ENCODE data around the gene CPEB4. TPM values are rescaled to one million over a fixed set of nuclear protein-coding genes. Genes with fewer than 3 reads are reported as not detected.

The CPEB4 gene
- total RNA-seq, 1 experiment from 2014 or later, result 15.4 TPM

- H3K9me3 ChIP-seq (ENCODE audit: insufficient read depth, low read depth), result no peaks in the 10 kb centered on the region
- H3F3A ChIP-seq (ENCODE audit: insufficient read depth, low read depth), result peaks cover 15% of the 10 kb centered on the region; the same call in 1 of the 2 replicates
- CTCF ChIA-PET, result no interaction called here
- H3K27ac ChIP-seq, result peak overlapping the region; percentile 86; the same call in 1 of the 2 replicates
- BruUV-seq (replicated peaks), result no TSS peak
- H3K9me2 ChIP-seq (ENCODE audit: insufficient read depth), result no peaks in the 10 kb centered on the region
- no peaks in the 10 kb centered on the region for H4K20me1 ChIP-seq (ENCODE audit: insufficient read depth)
- TF ChIP-seq EZH2 (IDR thresholded peaks at IDR 0.05; ENCODE audit: low read depth) (no peak), CTCF (conservative IDR thresholded peaks at IDR 0.05) (no peak)
- H3K4me1 ChIP-seq (replicated peaks; ENCODE audit: insufficient read depth), result peaks cover 29% of the 10 kb centered on the region
- POLR2A ChIA-PET (ENCODE audit: unreplicated experiment), result interaction anchor here (0.7 kb wide), 1 partner anchor 18 kb away, joined by 6 read pairs; no protein-coding TSS in a partner anchor
- intact Hi-C loops (cut with micrococcal nuclease; ENCODE audit: unreplicated experiment), result no loop called here
- no peaks in the 10 kb centered on the region for H3K27me3 ChIP-seq (ENCODE audit: insufficient read depth, low read depth)
- peaks cover 28% of the 10 kb centered on the region for H3K79me2 ChIP-seq (ENCODE audit: low read depth)
- H3K4me3 ChIP-seq, result no peak overlapping the region
- H3K36me3 ChIP-seq (ENCODE audit: low read depth), result peaks cover 16% of the 10 kb centered on the region; the same call in 1 of the 2 replicates
- no peak for DNase-seq
- no peak overlapping the region for H2AFZ ChIP-seq
- 0 out of 2 replicates have a peak overlapping the region, but pooled peaks have one; percentile 97 for H3K4me2 ChIP-seq
Measured at GRCh38 chr5:173920866-173921555, 32.9 kb downstream of the CPEB4 start.

- peaks cover 28% of the 10 kb centered on the region for H3K79me2 ChIP-seq (ENCODE audit: low read depth)
- H3F3A ChIP-seq (ENCODE audit: insufficient read depth, low read depth), result peaks cover 15% of the 10 kb centered on the region; the same call in 1 of the 2 replicates
- no peaks in the 10 kb centered on the region for H3K9me2 ChIP-seq (ENCODE audit: insufficient read depth)
- no peaks in the 10 kb centered on the region for H3K9me3 ChIP-seq (ENCODE audit: insufficient read depth, low read depth)
- H3K36me3 ChIP-seq (ENCODE audit: low read depth), result peaks cover 16% of the 10 kb centered on the region; the same call in 1 of the 2 replicates
- no peak for TF ChIP-seq EZH2 (IDR thresholded peaks at IDR 0.05; ENCODE audit: low read depth)
- no peak for TF ChIP-seq CTCF (conservative IDR thresholded peaks at IDR 0.05)
- intact Hi-C loops (cut with micrococcal nuclease; ENCODE audit: unreplicated experiment), result no loop called here
- POLR2A ChIA-PET (ENCODE audit: unreplicated experiment), result no interaction called here
- H3K4me1 ChIP-seq (replicated peaks; ENCODE audit: insufficient read depth), result peaks cover 24% of the 10 kb centered on the region
- no TSS peak for BruUV-seq (replicated peaks)
- no peak overlapping the region for H3K27ac ChIP-seq
- no peak overlapping the region for H3K4me2 ChIP-seq
- H3K4me3 ChIP-seq, result no peak overlapping the region
- no peak for DNase-seq
- no peaks in the 10 kb centered on the region for H4K20me1 ChIP-seq (ENCODE audit: insufficient read depth)
- no peak overlapping the region for H2AFZ ChIP-seq
- CTCF ChIA-PET, result no interaction called here
- H3K27me3 ChIP-seq (ENCODE audit: insufficient read depth, low read depth), result no peaks in the 10 kb centered on the region
Measured at GRCh38 chr5:173922527-173922926, 34.4 kb downstream of the CPEB4 start.

GRCh38 chr5:173923218-173924095 is 35.3 kb downstream of the CPEB4 start:
- no peaks in the 10 kb centered on the region for H3K9me3 ChIP-seq (ENCODE audit: insufficient read depth, low read depth)
- peaks cover 23% of the 10 kb centered on the region for H3K4me1 ChIP-seq (replicated peaks; ENCODE audit: insufficient read depth)
- H3K79me2 ChIP-seq (ENCODE audit: low read depth), result peaks cover 28% of the 10 kb centered on the region
- H2AFZ ChIP-seq, result no peak overlapping the region
- H3K9me2 ChIP-seq (ENCODE audit: insufficient read depth), result no peaks in the 10 kb centered on the region
- no peak for DNase-seq
- H3K27ac ChIP-seq, result no peak overlapping the region
- H3K27me3 ChIP-seq (ENCODE audit: insufficient read depth, low read depth), result no peaks in the 10 kb centered on the region
- intact Hi-C loops (cut with micrococcal nuclease; ENCODE audit: unreplicated experiment), result no loop called here
- peaks cover 20% of the 10 kb centered on the region; the same call in 1 of the 2 replicates for H3K36me3 ChIP-seq (ENCODE audit: low read depth)
- H3F3A ChIP-seq (ENCODE audit: insufficient read depth, low read depth), result peaks cover 15% of the 10 kb centered on the region; the same call in 1 of the 2 replicates
- H3K4me2 ChIP-seq, result no peak overlapping the region
- no peaks in the 10 kb centered on the region for H4K20me1 ChIP-seq (ENCODE audit: insufficient read depth)
- TF ChIP-seq EZH2 (IDR thresholded peaks at IDR 0.05; ENCODE audit: low read depth), result no peak
- POLR2A ChIA-PET (ENCODE audit: unreplicated experiment), result no interaction called here
- CTCF ChIA-PET, result no interaction called here
- no TSS peak for BruUV-seq (replicated peaks)
- H3K4me3 ChIP-seq, result no peak overlapping the region

All from PC-9 (cell line).